ENCODE data around the gene TEX47.
A peak's percentile ranks its signal among the peaks of the same experiment; 100 is the strongest.

TEX47 gene

DNA sequence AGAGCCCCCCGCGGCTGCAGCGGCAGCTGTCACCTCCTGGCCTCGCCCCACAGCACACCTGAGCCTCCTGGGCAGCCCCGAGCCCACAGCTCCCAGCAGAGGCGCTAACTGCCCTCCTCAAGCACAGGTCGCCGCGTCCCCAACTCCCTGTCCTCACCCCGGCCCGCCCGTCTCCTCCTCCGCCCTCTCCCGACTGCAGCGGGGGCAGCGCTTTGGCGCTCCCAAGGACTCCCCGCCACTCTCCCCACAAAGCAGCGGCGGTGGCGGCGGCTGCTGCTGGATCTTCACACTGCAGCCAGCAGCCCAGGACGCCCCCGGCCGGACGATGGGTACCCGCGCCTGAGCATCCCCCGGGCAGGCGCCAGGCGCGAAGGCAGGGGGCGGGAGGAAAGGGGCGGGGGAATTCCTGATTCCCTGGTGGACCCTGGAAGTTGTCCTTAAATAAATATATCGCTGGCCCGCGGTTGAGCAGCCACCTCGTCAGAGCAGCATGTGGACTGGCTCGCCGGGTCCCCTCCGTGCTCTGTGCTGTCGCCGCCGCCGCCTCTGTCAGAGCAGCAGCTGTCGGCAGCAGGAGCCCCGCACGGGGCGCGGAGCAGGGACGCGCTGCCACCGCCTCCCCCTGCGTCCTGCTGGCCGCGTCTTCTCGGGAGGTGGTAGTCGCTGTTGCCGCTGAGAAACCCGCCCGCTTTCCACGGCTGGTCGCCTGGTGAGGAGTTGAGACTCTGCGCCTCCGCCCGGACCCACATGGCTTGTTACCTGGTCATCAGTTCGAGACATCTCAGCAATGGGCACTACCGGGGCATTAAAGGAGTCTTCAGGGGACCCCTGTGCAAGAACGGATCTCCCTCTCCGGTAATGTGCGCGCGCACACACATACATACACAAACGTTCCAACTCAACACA is 36.1 kb downstream of the TEX47 start, which contains the start of gene ZNF804B:
ZNF804B (plus strand) TSS at position 471 of the 906 bp plus-strand sequence; CDS start at position 748, 277 bp downstream.
- TF ChIP-seq OSR1 (CRISPR knock-in tag; IDR thresholded peaks at IDR 0.05) (no peak), ZNF565 (CRISPR knock-in tag; conservative IDR thresholded peaks at IDR 0.05; ENCODE audit: low read depth) (no peak), ZFP3 (CRISPR knock-in tag; IDR thresholded peaks at IDR 0.05) (no peak), ISL1 (CRISPR knock-in tag; IDR thresholded peaks at IDR 0.05) (no peak), ZNF70 (CRISPR knock-in tag; IDR thresholded peaks at IDR 0.05) (no peak), TOX (CRISPR knock-in tag; IDR thresholded peaks at IDR 0.05; ENCODE audit: borderline replicate concordance) (no peak), PPARA (CRISPR knock-in tag; IDR thresholded peaks at IDR 0.05; ENCODE audit: borderline replicate concordance) (no peak), GLIS3 (CRISPR knock-in tag; IDR thresholded peaks at IDR 0.05) (no peak), ZFP30 (CRISPR knock-in tag; IDR thresholded peaks at IDR 0.05) (no peak), RARB (CRISPR knock-in tag; IDR thresholded peaks at IDR 0.05) (no peak), ZNF8 (CRISPR knock-in tag; IDR thresholded peaks at IDR 0.05) (no peak)
- TF ChIP-seq, protein P1, sequence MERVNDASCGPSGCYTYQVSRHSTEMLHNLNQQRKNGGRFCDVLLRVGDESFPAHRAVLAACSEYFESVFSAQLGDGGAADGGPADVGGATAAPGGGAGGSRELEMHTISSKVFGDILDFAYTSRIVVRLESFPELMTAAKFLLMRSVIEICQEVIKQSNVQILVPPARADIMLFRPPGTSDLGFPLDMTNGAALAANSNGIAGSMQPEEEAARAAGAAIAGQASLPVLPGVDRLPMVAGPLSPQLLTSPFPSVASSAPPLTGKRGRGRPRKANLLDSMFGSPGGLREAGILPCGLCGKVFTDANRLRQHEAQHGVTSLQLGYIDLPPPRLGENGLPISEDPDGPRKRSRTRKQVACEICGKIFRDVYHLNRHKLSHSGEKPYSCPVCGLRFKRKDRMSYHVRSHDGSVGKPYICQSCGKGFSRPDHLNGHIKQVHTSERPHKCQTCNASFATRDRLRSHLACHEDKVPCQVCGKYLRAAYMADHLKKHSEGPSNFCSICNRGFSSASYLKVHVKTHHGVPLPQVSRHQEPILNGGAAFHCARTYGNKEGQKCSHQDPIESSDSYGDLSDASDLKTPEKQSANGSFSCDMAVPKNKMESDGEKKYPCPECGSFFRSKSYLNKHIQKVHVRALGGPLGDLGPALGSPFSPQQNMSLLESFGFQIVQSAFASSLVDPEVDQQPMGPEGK (CRISPR knock-in tag; IDR thresholded peaks at IDR 0.05; ENCODE audit: borderline replicate concordance), result no peak
- TF ChIP-seq, protein P2, sequence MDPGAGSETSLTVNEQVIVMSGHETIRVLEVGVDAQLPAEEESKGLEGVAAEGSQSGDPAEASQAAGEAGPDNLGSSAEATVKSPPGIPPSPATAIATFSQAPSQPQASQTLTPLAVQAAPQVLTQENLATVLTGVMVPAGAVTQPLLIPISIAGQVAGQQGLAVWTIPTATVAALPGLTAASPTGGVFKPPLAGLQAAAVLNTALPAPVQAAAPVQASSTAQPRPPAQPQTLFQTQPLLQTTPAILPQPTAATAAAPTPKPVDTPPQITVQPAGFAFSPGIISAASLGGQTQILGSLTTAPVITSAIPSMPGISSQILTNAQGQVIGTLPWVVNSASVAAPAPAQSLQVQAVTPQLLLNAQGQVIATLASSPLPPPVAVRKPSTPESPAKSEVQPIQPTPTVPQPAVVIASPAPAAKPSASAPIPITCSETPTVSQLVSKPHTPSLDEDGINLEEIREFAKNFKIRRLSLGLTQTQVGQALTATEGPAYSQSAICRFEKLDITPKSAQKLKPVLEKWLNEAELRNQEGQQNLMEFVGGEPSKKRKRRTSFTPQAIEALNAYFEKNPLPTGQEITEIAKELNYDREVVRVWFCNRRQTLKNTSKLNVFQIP (CRISPR knock-in tag; IDR thresholded peaks at IDR 0.05; ENCODE audit: borderline replicate concordance, low read depth), result no peak
- TF ChIP-seq, protein P3, sequence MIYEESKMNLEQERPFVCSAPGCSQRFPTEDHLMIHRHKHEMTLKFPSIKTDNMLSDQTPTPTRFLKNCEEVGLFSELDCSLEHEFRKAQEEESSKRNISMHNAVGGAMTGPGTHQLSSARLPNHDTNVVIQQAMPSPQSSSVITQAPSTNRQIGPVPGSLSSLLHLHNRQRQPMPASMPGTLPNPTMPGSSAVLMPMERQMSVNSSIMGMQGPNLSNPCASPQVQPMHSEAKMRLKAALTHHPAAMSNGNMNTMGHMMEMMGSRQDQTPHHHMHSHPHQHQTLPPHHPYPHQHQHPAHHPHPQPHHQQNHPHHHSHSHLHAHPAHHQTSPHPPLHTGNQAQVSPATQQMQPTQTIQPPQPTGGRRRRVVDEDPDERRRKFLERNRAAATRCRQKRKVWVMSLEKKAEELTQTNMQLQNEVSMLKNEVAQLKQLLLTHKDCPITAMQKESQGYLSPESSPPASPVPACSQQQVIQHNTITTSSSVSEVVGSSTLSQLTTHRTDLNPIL (CRISPR knock-in tag; IDR thresholded peaks at IDR 0.05; ENCODE audit: low read depth), result no peak
- TF ChIP-seq, protein P4, sequence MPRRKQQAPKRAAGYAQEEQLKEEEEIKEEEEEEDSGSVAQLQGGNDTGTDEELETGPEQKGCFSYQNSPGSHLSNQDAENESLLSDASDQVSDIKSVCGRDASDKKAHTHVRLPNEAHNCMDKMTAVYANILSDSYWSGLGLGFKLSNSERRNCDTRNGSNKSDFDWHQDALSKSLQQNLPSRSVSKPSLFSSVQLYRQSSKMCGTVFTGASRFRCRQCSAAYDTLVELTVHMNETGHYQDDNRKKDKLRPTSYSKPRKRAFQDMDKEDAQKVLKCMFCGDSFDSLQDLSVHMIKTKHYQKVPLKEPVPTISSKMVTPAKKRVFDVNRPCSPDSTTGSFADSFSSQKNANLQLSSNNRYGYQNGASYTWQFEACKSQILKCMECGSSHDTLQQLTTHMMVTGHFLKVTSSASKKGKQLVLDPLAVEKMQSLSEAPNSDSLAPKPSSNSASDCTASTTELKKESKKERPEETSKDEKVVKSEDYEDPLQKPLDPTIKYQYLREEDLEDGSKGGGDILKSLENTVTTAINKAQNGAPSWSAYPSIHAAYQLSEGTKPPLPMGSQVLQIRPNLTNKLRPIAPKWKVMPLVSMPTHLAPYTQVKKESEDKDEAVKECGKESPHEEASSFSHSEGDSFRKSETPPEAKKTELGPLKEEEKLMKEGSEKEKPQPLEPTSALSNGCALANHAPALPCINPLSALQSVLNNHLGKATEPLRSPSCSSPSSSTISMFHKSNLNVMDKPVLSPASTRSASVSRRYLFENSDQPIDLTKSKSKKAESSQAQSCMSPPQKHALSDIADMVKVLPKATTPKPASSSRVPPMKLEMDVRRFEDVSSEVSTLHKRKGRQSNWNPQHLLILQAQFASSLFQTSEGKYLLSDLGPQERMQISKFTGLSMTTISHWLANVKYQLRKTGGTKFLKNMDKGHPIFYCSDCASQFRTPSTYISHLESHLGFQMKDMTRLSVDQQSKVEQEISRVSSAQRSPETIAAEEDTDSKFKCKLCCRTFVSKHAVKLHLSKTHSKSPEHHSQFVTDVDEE (CRISPR knock-in tag; IDR thresholded peaks at IDR 0.05), result no peak
- ATAC-seq, result peak; percentile 78

DNA sequence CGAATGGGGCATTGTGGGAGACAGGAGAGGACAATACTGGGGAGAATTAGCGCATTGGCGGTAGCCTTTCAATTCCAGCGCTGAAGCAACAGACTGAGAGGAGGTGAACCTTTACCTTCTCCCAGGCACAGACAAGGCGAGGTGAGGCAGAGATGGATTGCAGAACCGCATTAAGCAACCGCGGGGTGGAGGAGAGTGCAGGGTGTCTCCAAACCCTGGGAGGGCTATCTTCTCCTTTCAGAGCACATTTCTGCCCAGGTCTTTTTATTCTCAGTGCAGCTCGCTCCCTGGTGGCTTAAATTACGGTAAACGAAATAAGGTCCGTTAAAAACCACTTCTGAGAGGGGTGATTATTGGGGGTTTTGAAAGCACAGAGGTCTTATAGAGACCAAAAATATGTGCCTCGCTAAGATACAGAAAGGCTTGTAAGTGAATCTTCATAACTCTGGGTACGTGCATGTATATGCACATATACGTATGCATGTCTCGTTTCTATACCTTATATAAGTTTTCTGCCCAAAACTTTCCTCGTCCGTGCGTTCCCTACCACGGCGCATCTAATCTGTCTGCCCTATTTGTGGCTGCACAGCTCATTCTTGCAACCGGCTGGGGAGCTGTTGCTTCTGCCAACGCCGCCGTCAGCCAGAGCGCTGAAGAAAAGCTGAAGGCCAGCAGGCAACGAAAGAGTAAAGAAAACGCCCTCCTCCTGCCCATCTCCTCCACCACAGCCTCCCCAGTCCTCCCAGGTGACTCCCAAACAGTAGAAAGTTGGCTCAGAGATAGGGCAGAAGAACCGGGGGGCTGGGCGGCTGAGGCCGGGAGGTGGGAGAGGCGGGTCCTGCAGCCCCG is 36.9 kb downstream of the TEX47 start:
- ATAC-seq, result peak; percentile 85
- TF ChIP-seq ESRRG (CRISPR knock-in tag; IDR thresholded peaks at IDR 0.05), result no peak
- no peak for TF ChIP-seq CSDC2 (CRISPR knock-in tag; IDR thresholded peaks at IDR 0.05)
- no peak for TF ChIP-seq GLIS3 (CRISPR knock-in tag; IDR thresholded peaks at IDR 0.05)
- no peak for TF ChIP-seq ZNF70 (CRISPR knock-in tag; IDR thresholded peaks at IDR 0.05)
- TF ChIP-seq ZFP30 (CRISPR knock-in tag; IDR thresholded peaks at IDR 0.05), result no peak

DNA sequence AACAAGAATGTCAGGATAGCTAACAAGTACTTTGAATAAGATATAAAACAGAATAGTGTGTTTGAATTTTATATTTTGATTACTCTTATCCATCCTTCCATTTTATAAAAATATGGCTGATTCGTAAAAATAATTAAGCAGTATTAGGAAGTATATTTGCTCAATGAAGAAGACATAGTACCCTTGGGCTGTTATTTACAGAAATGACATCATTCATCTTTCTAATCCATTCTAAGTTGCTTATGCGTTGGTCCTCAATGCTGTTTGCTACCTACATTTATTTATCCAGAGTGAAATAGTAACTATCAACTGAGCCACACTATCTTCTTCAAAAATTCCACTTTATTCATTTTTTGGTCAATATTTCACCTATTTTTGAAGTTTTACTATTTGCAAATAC is 38.2 kb downstream of the TEX47 start:
- ATAC-seq, result no peak
- no peak for TF ChIP-seq ZFP3 (CRISPR knock-in tag; IDR thresholded peaks at IDR 0.05)
- no peak for TF ChIP-seq TOX (CRISPR knock-in tag; IDR thresholded peaks at IDR 0.05; ENCODE audit: borderline replicate concordance)
- no peak for TF ChIP-seq CSDC2 (CRISPR knock-in tag; IDR thresholded peaks at IDR 0.05)
- TF ChIP-seq, protein P4 (CRISPR knock-in tag; IDR thresholded peaks at IDR 0.05), result no peak
- no peak for TF ChIP-seq ZNF8 (CRISPR knock-in tag; IDR thresholded peaks at IDR 0.05)
- no peak for TF ChIP-seq ZC3H10 (CRISPR knock-in tag; IDR thresholded peaks at IDR 0.05)
- TF ChIP-seq, protein P5, sequence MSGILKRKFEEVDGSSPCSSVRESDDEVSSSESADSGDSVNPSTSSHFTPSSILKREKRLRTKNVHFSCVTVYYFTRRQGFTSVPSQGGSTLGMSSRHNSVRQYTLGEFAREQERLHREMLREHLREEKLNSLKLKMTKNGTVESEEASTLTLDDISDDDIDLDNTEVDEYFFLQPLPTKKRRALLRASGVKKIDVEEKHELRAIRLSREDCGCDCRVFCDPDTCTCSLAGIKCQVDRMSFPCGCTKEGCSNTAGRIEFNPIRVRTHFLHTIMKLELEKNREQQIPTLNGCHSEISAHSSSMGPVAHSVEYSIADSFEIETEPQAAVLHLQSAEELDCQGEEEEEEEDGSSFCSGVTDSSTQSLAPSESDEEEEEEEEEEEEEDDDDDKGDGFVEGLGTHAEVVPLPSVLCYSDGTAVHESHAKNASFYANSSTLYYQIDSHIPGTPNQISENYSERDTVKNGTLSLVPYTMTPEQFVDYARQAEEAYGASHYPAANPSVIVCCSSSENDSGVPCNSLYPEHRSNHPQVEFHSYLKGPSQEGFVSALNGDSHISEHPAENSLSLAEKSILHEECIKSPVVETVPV (CRISPR knock-in tag; IDR thresholded peaks at IDR 0.05), result no peak
- TF ChIP-seq ZNF565 (CRISPR knock-in tag; conservative IDR thresholded peaks at IDR 0.05; ENCODE audit: low read depth), result no peak
- TF ChIP-seq, protein P2 (CRISPR knock-in tag; IDR thresholded peaks at IDR 0.05; ENCODE audit: borderline replicate concordance, low read depth), result no peak
- TF ChIP-seq TCF4 (CRISPR knock-in tag; IDR thresholded peaks at IDR 0.05; ENCODE audit: borderline replicate concordance), result no peak
- TF ChIP-seq OSR1 (CRISPR knock-in tag; IDR thresholded peaks at IDR 0.05), result no peak
- TF ChIP-seq ESRRG (CRISPR knock-in tag; IDR thresholded peaks at IDR 0.05), result no peak

Measured in SK-N-SH treated with all-trans-retinoic acid at 6 μM for 48 hours (cell line).